A673 (cell line): ENCODE measurements around the gene SYK.

Experiments used
- EZH2 ChIP-seq: fragments of 200-600 bp; sonication (generic); IDR thresholded peaks from 2 replicates; pipeline ENCODE4 v1.6.1; 2017; ENCODE audit warnings: borderline replicate concordance, low read depth, mild to moderate bottlenecking, mixed read lengths, antibody characterized with exemption, low read length; ENCODE audit not compliant: poor library complexity, severe bottlenecking
- TF ChIP-seq, protein P1 (sequence below): fragments of 300-800, 200-600 bp; sonication (generic); conservative IDR thresholded peaks from 2 replicates; pipeline ENCODE4 v1.5.1; 2017; ENCODE audit warnings: low read depth, mild to moderate bottlenecking, antibody characterized with exemption, low read length, moderate library complexity, mixed read lengths

DNA sequence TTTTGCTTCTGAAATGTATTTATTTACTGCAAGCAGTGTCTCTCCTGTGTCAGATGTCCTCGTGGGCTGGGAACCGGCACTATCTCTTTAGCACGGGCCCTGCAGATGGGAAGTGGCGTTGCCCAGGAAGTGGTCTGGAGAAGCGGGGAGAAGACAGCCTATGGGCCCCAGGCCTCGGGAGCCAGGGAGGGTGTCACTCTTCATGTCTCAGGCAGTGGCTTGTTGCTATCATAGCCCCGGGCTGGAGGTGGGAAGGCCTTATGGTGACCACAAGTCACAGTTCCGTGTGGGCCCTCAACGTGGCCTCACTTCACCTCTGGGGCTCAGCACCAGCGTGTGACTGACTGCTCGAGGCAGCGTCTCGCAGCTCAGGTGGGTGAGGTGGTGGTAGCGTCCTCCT is 41.4 kb downstream of the SYK start:
- TF ChIP-seq, protein P1, sequence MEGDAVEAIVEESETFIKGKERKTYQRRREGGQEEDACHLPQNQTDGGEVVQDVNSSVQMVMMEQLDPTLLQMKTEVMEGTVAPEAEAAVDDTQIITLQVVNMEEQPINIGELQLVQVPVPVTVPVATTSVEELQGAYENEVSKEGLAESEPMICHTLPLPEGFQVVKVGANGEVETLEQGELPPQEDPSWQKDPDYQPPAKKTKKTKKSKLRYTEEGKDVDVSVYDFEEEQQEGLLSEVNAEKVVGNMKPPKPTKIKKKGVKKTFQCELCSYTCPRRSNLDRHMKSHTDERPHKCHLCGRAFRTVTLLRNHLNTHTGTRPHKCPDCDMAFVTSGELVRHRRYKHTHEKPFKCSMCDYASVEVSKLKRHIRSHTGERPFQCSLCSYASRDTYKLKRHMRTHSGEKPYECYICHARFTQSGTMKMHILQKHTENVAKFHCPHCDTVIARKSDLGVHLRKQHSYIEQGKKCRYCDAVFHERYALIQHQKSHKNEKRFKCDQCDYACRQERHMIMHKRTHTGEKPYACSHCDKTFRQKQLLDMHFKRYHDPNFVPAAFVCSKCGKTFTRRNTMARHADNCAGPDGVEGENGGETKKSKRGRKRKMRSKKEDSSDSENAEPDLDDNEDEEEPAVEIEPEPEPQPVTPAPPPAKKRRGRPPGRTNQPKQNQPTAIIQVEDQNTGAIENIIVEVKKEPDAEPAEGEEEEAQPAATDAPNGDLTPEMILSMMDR = no peak
- no peak for TF ChIP-seq EZH2
